Stimulated activated CD4-positive, alpha-beta T cell treated with anti-CD3 and anti-CD28 coated beads, Interleukin-2, amount 100 ng/mL, for 4 hours (primary cell): ENCODE measurements around the gene GPR68.
"Not testable (repeated sequence)": the region's sequence is repeated elsewhere in the genome, so short reads cannot be mapped to it uniquely, and the experiment has no call there.

Source experiments
- DNase-seq: peaks from one replicate; pipeline ENCODE4 v3.0.0-alpha.2; 2020; ENCODE audit warnings: low read depth

The GPR68 gene

GRCh38 chr14:91272341-91273272, 28.1 kb upstream of the GPR68 start:
- DNase-seq: no peak

DNA sequence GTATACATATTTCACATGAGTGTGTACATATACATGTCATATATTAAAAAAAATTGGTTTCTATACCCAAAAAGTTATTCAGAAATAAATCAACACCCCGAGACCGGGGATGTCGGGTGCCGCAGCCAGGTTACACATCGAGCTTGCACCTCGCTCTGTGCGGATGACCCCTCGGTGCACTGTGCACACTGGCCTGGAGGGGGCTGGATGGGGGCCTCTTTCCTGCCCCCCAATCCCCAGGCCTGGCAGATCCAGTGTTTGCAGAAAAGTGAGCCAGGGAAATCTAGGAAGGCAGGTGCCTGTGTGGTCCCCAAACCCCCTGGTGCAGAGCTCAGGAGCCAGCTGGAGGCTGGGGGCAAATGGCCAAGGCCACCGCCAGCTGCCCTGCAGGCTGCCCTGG, 27.1 kb upstream of the GPR68 start:
- no peak for DNase-seq

DNA sequence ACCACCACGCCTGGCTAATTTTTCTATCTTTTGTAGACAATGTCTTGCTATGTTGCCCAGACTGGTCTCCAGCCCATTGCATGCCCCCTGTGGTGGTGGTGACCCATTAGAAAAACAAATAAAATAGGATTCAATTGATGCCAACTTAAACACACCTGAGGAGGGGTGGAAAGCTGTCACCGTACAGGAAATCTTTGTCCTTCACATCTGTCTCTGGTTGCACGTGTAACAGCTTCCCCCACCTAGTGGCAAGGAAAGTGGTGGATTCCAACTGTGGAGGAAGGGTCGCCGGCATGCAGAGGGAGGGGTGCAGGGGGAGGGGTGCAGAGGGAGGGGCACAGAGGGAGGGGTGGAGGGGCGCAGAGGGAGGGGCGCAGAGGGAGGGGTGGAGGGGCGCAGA, 26.1 kb upstream of the GPR68 start:
- DNase-seq: no peak

GRCh38 chr14:91270188-91270587, 25.7 kb upstream of the GPR68 start:
- DNase-seq: no peak

GRCh38 chr14:91269076-91269991, 24.8 kb upstream of the GPR68 start:
- no peak for DNase-seq

DNA sequence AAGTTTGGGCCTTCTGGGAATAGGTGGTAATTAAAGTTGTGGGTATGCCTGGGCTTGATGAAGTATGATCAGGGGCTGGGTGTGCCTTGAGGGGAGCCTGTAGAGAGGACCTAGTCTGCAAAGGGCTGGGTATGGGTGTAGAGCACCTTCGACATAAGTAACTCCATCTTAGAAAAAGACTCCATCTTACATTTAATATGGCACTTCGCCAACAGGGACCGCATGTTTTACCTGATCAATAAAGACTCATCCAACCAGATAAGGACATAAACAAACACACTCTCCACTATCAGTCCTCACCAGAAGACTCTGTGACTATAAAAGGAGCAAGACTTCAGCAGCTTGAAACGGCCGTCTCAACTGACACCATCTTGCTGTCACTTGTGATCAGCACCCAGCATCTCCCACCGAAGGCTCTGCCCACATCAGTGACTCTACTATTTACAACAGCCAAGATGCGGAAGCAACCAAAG, 23.5 kb upstream of the GPR68 start:
- DNase-seq: no peak

DNA sequence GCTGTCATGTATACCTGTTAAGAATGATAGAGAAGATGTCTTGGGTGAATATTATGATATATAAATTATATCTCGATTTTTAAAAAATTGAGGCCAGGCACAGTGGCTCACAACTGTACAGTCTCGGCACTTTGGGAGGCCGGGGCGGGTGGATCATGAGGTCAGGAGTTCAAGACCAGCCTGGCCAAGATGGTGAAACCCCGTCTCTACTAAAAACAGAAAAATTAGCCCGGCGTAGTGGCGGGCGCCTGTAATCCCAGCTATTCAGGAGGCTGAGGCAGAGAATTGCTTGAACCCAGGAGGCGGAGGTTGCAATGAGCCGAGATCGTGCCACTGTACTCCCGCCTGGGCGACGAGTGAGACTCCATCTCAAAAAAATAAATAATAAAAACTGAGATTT, 21.8 kb upstream of the GPR68 start:
- not testable (repeated sequence) for DNase-seq

DNA sequence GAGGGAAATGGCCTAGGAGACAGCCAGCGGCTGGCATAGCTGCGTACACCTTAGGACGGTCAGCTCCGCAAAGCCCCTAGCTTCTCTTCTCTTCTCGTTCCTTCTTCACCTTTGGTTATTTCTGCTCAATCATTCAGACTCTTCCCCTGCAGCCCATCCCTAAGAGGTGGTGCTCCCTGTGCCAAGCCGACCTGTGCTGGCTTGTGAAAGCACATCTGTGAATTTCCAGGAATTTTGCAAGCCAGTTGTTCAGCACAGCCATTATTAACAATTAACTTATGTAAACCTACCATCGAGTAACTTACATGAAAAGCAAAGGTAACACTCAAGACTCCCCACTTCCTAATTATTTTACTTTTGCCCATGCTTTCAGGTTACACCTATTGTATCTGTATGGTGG, 20.9 kb upstream of the GPR68 start:
- DNase-seq: no peak

- no peak for DNase-seq
These were observed 19.9 kb upstream of the GPR68 start for GRCh38 chr14:91264151-91265150.

- DNase-seq: no peak
These were observed 18.8 kb upstream of the GPR68 start for GRCh38 chr14:91263329-91263728.

DNA sequence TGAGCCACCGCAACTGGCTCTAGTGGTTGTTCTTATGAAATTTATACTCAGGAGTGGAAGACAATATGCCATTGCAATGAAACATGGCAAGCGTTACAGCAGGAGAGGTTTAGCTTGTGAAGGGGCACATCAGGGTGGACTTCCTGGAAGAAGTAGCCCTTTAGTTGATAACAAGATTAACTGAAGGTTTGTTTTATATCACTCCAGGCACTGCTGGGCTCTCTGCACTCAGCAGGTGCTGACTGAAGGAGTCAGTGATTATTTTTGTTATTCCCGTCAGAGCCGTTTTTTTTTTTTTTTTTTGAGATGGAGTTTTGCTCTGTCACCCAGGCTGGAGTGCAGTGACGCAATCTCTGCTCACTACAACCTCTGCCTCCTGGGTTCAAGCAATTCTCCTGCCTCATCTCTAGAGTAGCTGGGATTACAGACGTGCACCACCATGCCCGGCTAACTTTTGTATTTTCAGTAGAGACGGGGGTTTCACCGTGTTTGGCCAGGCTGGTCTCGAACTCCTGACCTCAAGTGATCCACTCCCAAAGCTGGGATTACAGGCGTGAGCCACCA, 17.6 kb upstream of the GPR68 start:
- no peak for DNase-seq

DNA sequence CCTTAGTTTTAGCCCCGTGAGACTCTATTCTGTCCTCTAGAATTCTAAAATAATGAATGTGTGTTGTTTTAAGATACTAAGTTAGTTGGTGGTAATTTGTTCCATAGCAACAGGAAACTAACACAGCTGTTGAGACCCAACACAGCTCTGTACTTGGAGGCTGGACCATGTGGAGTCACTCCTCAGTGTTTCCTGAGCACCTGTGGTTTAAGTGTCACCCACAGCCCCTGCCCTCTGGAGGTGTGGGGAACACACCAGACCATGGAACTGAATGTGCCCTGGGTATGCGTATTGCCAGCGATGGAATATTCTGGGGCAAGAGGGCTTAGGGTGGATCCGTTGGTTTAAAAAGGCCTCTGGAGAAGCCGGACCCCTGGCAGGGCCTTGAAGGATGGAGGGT, 16.6 kb upstream of the GPR68 start:
- DNase-seq: no peak

DNA sequence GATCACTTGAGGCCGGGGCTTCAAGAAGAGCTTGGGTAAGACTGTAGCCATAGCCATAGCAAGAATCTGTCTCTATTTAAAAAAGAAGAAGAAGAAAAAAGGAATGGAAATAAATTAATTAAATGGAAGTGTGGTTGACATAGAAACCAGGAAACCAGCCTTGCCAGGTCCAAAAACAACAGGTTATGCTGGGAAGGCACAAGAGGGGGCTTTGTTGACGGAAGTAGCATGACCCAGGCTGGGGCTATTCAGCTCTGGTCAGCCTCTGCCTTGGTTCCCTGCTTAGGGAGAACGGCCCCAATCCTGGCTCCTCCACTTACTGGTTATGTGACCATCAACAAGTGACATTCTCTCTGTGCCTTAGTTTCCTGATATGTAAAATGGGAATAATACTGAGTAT, 14.4 kb upstream of the GPR68 start:
- no peak for DNase-seq

GRCh38 chr14:91258011-91258618, 13.6 kb upstream of the GPR68 start:
- DNase-seq: no peak

DNA sequence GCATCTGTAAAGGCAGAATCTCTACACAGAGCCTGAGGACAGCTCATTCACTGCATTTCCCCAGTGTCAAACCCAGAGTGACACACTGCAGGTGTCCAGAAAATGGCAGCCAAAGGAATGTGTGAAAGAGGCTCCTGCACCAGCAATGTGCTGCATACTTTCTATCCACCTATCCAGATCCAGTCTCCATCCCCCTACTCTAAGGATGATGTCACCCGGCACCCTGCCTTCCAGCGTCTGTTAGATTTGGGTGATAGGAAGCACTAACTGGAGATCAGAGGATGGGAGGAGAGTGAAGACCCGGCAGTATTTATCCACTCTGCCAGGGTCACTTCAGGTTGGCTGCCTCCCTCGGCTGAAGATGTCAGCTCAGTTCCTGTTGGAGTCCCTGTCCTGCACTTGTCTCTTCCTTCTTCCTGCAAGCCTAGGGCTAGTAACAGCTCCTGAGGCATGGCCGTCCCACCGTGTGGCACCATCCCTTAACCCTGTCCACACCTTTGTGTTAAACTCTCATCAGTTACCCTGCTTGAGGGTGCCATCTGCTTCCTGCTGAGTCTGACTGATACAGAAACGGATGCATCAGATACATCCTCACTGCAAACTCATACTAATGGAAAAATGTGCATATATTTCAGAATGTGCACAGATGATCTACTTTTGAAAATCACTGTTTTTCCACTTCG, 13.0 kb upstream of the GPR68 start:
- DNase-seq: no peak

DNA sequence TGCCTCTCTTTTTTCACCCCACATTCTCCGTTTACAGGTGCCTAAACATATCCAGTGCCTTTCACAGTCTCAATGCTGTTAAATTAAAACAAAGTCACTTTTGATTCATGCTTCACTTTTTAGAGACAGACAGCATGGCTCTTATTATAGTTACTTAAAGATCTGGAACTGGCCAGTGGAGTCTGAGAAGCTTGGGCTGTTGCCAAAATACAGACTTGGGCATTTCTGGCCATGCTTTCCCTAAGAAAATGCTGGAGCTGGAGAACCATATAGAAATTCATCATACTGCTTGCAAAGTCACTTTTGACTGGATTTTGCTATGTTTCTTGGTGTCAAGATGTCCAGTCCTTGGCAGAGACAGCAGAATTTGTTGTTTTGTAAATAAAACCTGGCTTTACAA, 12.2 kb upstream of the GPR68 start:
- no peak for DNase-seq

DNA sequence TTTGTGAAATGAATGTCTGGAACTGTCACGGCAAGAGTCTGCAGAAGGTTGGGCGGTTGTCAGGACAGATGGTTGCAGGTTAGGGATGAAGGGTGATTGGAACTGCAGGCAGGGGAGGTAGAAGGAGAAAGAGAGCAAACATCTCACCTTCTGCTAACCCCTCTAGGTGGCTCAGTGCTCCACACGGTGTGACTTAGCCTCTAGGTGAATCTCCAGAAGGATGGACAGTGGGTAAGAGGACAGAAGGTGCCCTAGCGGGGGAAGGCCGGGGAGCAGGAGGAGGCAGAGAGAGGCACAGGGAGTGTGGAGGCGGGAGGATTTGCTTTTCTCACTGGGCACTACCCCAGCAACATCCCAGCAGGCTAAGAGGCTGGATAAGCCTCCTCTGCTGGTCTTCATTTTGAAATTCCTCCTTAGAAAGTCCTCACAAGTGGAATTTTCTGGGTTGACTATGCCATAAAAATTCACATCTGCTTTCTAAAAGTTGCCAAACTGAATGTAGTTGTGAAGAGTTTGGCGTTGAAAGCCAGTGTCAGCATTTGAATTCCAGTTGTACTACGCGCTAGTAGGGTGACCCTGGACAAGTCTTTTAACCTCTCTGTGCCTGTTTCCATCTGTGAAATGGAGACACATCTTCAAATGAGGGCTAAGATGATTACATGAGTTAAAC, 10.7 kb upstream of the GPR68 start:
- no peak for DNase-seq

GRCh38 chr14:91254461-91254860, 10.0 kb upstream of the GPR68 start:
- no peak for DNase-seq

GRCh38 chr14:91253795-91254323, 9.4 kb upstream of the GPR68 start:
- DNase-seq: no peak
